GM18507 (cell line): ENCODE results near the gene SAMHD1.
A peak's percentile ranks its signal among the peaks of the same experiment; 100 is the strongest.
"Not testable (repeated sequence)": the region's sequence is repeated elsewhere in the genome, so short reads cannot be mapped to it uniquely, and the experiment has no call there.

Experiments
- DNase-seq: peaks from one replicate; pipeline ENCODE4 v3.0.0; 2011; ENCODE audit warnings: low read depth; ENCODE audit not compliant: insufficient read length; ENCODE audit errors: extremely low spot score
- FAIRE-seq: peaks from 2 replicates; lab custom pipeline; 2011; peaks lifted over from hg19 to GRCh38; lab: Jason Lieb, UNC

SAMHD1 gene

DNA sequence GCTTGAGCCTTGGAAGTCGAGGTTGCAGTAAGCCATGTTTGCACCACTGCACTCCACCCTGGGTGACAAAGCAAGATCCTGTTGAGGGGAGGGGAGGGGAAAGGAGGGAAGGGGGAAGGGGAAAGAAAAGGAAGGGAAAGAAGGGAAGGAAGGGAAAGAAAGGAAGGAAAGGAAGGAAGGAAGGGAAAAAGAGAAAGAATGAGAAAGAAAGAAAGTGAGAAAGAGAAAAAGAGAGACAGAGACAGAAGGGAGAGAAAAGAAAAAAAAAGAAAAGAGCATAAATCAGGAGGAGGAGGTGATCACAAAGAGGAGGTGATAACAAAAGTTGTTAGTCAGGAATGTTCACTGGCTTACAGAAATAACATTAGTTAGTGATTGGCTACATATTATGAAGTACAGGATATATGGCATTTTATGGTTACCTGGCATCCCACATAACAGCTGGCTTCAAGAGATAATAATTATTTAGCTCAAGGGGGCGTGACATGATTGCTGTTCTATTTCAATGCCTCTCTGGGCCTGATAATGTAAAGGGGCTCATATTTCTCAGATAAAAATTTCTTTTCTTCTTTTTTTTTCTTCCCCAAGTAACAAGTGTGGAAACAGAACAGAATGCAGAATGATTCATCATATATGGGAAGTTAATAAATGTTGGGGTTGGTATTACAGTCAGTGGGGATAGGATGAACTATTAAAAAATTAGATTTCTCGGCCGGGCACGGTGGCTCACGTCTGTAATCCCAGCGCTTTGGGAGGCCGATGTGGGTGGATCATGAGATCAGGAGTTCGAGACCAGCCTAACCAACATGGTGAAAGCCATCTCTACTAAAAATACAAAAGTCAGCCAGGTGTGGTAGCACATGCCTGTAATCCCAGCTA lies 27.1 kb downstream of the SAMHD1 start:
- DNase-seq (no peak), FAIRE-seq (no peak)

DNA sequence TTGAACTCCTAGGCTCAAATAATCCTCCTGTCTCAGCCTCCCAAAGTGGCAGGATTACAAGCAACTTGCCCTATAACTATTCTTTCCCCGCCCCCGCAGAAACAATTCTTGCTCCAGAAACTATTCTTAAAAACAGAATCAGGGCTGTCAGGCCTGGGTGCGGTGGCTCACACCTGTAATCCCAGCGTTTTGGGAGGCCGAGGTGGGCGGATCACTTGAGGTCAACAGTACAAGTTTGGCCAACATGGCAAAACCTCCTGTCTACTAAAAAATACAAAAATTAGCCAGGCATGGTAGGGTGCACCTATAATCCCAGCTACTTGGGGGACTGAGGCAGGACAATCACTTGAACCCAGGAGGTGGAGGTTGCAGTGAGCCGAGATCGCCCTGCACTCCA lies 31.2 kb downstream of the SAMHD1 start:
- FAIRE-seq (no peak), DNase-seq (no peak)

DNA sequence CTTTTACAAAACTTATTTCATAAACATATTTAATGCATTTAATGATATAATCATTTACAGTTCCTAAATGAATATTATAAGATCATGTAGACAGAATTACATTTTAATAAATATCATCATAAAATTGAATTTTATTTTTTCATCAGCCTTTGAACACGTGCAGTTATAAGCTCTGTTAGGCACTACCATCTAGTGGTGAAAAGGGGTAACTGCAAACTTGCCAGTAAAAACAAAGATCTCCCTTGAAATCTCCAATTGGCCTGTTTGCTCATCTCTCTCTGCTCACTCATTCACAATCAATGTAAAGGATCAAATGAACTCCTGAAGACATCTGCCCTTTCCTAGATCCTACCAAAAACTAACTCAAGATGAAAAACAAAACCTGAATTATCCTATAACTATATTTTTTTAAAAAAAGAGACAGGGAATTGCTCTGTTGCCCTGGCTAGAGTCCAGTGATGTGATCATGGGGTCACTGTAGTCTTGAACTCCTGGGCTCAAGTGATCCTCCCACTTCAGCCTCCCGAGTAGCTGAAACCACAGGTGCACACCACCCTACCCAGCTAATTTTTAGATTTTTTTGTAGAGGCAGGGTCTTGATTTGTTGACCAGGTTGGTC lies 31.7 kb downstream of the SAMHD1 start:
- DNase-seq (peak; percentile 40), FAIRE-seq (peak; percentile 50)

DNA sequence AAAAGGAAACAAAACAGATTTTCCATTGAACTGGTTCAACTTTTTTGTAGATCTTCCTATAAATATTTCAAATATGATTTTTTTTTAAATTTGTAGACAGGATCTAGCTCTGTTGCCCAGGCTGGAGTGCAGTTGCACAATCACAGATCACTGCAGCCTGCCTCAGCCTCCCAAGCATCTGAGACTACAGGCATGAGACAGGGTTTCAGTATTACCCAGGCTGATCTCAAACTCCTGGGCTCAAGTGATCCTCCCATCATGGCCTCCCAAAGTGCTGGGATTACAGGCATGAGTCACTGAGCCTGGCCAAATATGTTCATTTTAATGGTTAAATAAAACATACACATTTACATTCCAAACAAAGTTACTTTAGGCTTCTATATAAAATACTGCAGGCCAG lies 33.6 kb downstream of the SAMHD1 start:
- DNase-seq (no peak), FAIRE-seq (no peak)

DNA sequence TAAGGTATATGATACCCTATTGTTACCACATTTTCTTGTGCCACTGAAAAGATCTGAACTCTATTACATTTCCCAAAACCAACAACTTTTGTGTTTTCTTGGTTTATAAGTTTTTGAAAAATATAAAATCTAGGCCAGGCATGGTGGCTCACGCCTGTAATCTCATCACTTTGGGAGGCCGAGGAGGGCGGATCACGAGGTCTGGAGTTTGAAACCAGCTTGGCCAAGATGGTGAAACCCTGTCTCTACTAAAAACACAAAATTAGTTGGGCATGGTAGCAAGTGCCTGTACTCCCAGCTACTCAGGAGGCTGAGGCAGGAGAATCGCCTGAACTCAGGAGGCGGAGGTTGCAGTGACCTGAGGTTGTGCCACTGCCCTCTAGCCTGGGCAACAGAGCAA lies 34.3 kb downstream of the SAMHD1 start:
- no peak for FAIRE-seq
- DNase-seq: no peak

DNA sequence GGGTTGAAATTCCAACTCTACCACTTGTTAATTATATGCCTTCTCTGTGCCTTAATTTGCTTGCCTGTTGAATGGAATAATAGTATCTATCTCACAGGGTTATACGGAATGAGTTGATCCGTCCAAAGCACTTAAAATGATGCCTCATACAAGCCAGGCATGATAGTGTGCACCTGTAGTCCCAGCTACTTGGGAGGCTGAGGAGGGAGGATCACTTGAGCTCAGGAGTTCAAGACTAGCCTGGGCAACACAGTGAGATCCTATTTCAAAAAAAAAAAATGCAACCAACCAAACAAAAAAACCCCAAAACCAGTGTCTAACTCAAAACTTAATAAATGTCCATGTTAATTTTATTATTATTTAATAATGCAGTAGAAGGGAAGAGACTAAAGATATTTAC lies 35.3 kb downstream of the SAMHD1 start:
- no peak for DNase-seq
- no peak for FAIRE-seq

DNA sequence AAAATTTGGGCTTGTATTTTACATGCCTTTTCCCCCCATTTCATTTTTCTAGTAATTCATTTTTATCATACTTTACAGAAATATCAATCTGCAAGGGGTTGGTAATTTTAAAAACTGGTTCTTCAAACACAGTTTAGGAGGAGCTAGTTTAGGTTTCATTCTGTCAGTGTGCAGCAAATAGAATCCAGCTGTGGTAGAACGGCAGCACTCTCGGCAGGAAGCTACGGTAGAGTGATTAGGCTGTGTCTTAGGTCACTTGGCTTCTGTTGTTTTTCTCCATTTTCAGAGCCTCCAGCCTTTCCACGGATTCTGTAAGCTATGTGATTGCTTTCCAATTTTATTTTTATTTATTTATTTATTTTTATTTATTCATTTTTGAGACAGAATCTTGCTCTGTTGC lies 42.9 kb downstream of the SAMHD1 start:
- peak; percentile 14 for DNase-seq

DNA sequence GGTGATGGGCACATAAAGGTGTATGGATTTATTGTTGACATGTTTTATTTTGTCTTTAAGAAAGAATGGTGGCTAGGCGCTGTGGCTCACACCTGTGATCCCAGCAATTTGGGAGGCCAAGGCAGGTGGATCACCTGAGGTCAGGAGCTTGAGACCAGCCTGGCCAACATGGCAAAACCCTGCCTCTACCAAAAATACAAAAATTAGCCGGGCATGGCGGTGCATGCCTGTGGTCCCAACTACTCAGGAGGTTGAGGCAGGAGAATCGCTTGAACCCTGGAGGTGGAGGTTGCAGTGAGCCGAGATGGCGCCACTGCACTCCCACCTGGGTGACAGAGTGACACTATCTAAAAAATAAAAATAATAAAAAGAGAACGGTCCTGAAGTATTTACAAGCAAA lies 45.4 kb downstream of the SAMHD1 start:
- FAIRE-seq, DNase-seq: not testable (repeated sequence)

More for the DNA sequence above, 42.9 kb downstream of the SAMHD1 start:
- peak; percentile 74 for FAIRE-seq

DNA sequence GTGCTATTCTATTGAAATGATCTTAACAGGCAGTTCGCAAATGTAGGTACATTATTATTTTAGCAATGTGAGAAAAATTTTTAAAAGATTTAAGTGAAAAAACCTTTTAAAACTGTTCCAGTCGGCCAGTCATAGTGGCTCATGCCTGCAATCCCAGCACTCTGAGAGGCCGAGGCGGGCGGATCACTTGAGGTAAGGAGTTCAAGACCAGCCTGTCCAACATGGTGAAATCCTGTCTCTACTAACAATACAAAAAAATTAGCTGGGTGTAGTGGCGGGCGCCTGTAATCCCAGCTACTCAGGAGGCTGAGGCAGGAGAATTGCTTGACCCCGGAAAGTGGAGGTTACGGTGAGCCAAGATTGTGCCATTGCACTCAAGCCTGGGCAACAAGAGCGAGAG lies 45.9 kb downstream of the SAMHD1 start:
- not testable (repeated sequence) for DNase-seq, FAIRE-seq

DNA sequence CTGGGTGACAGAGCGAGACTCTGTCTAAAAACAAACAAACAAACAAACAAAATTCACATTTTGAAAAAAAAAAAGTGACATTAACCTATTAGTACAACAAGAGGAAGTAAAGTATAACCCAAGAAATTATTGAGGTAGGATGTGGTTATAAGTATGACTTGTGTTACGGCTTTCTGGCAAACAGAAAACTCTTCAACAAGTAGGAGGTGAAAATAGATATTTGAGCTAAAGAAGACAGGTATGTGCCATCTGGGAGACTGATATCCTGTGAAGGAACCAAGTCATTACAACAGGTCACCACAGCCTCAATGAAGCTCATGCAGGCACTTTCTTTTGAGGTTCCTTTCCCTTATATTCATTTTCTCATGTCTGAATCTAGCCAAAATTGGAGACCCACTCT lies 46.8 kb downstream of the SAMHD1 start:
- DNase-seq (no peak), FAIRE-seq (no peak)

DNA sequence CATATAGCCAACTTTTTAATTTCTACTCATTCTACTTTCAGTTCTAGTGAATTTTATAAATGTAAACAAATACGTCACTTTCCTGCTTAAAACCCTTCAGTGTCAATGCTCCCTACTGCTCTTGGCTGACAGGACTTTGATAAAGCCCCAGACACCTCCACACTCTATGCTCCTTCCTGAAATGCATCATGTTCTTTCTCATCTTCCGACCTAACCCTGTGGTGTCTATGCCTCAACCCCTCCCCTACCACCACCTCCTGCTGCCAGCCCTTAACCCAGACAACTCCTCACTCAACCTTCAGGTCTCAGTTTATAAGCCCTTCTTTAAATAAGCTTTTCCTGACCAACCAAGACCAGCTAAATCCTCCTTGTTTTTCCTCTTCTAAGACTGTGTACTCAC lies 56.5 kb downstream of the SAMHD1 start:
- FAIRE-seq: no peak
- no peak for DNase-seq

DNA sequence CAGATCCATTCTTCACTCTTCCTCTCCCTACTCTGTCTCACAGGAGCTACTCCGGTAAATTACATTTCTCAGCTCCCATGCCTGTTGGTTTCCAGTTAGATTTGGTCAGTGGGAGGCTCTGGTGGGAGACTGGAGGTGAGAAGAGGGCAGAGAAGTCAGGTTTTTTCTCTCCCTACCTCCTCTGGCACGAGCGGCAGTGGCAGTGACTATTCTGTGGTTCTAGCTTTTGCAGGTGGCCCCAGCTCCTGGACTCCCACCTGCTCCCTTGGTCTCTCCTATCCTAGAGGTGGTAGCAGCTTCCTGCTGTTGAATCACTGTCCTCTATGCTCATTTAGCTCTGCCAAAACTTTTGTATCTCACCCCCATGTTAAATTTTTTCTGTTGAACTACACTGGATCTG lies 57.7 kb downstream of the SAMHD1 start:
- no peak for DNase-seq
- FAIRE-seq: no peak

DNA sequence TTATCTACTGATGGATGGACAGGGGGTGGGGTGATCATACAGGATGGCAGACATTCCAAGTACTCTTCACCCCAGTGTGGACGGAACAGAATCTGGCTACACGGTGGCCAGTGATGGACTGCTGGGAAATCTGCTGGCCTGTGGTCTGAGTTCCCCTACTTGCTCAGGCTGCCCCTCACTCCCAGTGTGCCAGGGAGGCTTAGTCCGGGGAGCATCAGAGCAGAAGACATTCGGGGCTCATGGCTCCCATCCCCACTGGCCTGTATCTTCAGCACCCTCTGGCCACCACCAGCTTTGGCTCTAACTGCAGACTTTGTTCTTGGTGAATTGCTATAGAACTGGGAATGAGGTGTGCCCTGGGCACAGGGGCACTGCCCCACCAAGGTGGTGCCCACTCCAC lies 60.3 kb downstream of the SAMHD1 start:
- DNase-seq: no peak
- no peak for FAIRE-seq

DNA sequence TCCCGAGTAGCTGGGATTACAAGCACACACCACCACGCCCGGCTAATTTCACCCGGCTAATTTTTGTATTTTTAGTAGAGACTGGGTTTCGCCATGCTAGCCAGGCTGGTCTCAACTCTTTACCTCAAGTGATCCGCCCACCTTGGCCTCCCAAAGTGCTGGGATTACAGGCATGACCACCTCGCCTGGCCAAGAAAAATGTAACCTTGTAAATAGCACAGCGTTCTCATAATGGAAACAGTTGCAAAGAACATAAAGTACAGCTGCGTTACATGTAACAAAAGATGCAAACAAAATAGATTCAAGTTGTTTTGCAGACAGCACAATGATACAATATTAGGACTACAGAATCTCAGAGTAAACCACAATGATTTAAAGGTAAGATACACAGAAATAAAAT lies 60.9 kb downstream of the SAMHD1 start:
- FAIRE-seq: no peak

DNA sequence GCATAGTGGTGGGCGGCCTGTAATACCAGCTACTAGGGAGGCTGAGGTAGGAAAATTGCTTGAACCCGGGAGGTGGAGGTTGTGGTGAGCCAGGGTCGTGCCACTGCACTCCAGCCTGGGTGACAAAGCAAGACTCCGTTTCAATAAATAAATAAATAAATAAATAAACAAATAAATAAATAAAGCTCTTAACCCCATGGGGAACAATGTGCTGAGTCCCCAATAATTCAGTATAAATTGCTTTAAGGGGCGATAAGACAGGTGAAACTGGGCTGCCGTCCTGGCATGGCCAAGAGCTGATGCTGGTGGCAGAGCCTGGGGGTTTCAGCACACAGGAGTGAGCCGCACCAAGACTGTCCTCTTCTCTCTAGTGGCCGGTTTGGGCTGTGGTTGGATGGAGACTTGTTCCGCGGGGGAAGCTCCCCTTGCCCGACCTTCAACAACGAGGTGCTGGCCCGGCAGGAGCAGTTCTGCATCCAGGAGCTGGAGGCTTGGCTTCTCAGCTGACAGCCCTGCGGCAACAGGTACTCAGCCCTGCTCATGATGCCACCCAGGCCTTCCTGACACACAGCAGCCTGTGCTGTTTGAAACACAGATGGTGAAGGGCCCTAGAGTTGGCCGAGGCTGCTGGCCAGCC lies 62.5 kb downstream of the SAMHD1 start:
- FAIRE-seq: no peak

More for the DNA sequence above, 60.9 kb downstream of the SAMHD1 start:
- DNase-seq: no peak

DNA sequence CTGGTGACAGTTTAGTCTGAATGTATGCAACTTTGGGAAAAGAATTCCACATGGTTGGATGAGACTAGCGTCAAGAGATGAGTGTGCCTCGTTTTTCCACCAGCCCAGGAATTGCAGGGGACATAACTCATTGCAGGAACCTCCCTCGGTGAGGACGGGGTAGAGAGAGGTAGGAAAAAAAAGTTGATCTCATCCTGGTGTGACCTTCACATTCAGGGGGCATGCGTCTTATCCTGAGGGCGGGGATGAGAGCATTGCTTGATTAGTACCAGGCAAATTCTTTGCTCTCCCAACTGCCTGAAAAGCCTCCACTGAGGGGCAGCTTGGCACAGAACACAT lies 63.8 kb downstream of the SAMHD1 start:
- no peak for FAIRE-seq

More for the DNA sequence above, 62.5 kb downstream of the SAMHD1 start:
- DNase-seq: no peak

DNA sequence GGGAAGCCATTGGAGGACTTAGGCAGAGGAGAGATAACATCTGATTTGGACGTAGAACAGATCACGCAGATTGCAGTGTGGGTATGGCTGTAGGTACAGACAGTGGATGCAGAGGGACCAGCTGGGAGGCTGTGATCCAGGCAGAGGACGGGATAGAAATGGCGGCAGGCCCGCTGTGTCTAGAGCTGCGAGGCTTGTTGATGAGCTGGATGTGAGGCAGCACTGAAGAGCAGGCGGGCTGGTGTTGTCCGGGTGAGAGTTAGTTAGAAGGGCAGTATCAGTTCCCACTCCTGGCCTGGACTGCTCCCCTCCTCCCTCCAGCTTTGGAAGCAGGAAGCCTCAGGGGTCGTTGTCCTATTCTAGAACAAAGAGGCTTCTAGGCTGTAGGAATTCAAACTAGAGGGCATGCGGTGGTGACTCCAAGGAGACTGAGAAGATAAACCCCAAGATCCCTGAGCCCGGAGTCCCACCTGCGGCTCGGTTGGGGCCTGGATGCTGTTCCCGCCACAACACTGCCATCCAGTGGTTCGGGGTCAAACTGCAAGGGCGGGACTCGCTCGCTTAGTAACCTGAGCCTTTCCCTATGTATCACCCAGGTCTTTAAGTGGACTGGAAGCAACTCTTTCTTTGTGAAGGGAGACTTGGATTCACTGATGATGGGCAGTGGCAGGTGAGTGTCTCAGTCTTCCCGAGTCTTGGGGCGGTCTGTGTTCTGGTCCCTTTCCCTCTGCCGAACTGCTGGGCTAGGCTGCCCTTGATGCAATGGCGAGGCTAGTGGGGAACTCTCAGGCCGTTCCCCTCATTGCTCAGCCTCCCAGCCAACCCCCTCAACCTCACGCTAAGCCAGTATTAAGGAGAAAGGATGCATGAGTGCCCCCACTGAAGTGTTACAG lies 64.4 kb downstream of the SAMHD1 start:
- peak; percentile 87 for FAIRE-seq
- peak; percentile 64 for DNase-seq

More for the DNA sequence above, 63.8 kb downstream of the SAMHD1 start:
- no peak for DNase-seq

DNA sequence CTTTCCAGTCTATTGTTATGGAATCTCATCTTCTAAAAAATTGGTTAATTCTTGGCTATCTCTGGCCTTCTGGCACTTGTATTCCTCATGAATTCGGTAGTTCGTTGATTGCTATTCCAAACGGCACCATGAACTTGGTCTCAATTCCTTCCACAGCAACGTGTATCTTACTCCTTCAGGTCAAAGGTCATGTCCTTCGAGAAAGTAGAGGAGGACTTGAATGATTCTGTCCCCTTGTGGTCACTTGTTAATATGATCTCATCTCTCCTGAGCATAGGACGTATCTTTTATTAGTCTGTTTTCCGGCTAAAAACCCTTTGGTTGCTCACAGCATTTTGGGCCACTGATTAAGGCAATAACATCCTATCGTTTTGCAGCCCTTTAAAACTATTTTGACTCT lies 66.2 kb downstream of the SAMHD1 start:
- no peak for FAIRE-seq
- DNase-seq: no peak

DNA sequence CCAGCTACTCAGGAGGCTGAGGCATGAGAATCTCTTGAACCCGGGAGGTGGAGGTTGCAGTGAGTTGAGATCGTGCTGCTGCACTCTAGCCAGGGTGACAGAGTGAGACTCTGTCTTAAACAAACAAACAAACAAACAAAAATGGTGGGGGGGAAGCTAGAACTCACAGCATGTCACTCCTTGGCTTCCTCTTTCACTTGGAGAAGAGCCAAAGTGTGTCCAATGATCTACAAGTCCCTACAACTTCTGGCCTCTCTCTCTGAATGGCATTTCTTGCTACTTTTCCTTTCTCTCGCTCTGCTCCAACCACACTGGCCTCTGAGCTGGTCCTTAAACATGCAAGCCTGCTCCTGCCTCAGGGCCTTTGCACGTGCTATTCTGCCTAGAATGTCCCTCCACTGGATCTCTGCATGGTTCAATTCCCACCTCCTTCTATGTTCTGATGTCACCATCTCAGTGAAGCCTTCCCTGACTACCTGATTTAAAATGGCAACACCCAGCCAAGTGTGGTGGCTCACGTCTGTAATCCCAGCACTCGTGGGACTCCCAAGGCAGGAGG lies 67.5 kb downstream of the SAMHD1 start:
- DNase-seq (no peak), FAIRE-seq (no peak)
